ENCODE results near the gene SLC29A4.
"Not testable (repeated sequence)": the region's sequence is repeated elsewhere in the genome, so short reads cannot be mapped to it uniquely, and the experiment has no call there.

Gene SLC29A4

DNA sequence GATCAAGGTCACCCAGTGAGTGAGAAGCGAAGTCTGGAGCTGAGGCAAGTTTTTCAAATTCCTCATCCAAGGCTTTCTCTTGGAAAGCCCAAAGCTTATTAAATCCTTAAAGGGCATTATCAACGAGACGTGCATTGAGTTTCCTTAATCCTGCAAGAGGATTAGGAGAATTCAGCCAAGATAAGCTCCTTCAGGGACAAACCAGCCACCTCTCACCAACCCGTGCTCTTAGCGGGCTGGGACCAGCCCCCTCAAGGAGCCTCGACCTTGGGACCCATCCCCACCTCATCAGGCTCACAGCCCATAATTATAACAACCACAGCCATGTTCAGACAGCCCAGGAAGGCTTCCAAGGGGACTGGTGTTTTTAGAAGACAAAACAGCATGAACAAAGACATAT is 12.0 kb upstream of the SLC29A4 start:
- no peak for ATAC-seq
- TF ChIP-seq PATZ1 (CRISPR knock-in tag; IDR thresholded peaks at IDR 0.05; ENCODE audit: borderline replicate concordance) (no peak), ARNTL (CRISPR knock-in tag; IDR thresholded peaks at IDR 0.05; ENCODE audit: borderline replicate concordance, low read depth) (no peak), BACH2 (CRISPR knock-in tag; IDR thresholded peaks at IDR 0.05; ENCODE audit: borderline replicate concordance) (no peak), OSR1 (CRISPR knock-in tag; IDR thresholded peaks at IDR 0.05) (no peak), TOX (CRISPR knock-in tag; IDR thresholded peaks at IDR 0.05; ENCODE audit: borderline replicate concordance) (no peak), SNAI2 (CRISPR knock-in tag; IDR thresholded peaks at IDR 0.05) (no peak), POU6F1 (CRISPR knock-in tag; IDR thresholded peaks at IDR 0.05; ENCODE audit: borderline replicate concordance, low read depth) (no peak), TCF4 (CRISPR knock-in tag; IDR thresholded peaks at IDR 0.05; ENCODE audit: borderline replicate concordance) (no peak), PPARA (CRISPR knock-in tag; IDR thresholded peaks at IDR 0.05; ENCODE audit: borderline replicate concordance) (no peak), CREB5 (CRISPR knock-in tag; IDR thresholded peaks at IDR 0.05; ENCODE audit: low read depth) (no peak), GLIS3 (CRISPR knock-in tag; IDR thresholded peaks at IDR 0.05) (no peak), ESRRG (CRISPR knock-in tag; IDR thresholded peaks at IDR 0.05) (no peak), ZNF70 (CRISPR knock-in tag; IDR thresholded peaks at IDR 0.05) (no peak), ZFP30 (CRISPR knock-in tag; IDR thresholded peaks at IDR 0.05) (no peak), RARB (CRISPR knock-in tag; IDR thresholded peaks at IDR 0.05) (no peak), ZFP3 (CRISPR knock-in tag; IDR thresholded peaks at IDR 0.05) (no peak)

DNA sequence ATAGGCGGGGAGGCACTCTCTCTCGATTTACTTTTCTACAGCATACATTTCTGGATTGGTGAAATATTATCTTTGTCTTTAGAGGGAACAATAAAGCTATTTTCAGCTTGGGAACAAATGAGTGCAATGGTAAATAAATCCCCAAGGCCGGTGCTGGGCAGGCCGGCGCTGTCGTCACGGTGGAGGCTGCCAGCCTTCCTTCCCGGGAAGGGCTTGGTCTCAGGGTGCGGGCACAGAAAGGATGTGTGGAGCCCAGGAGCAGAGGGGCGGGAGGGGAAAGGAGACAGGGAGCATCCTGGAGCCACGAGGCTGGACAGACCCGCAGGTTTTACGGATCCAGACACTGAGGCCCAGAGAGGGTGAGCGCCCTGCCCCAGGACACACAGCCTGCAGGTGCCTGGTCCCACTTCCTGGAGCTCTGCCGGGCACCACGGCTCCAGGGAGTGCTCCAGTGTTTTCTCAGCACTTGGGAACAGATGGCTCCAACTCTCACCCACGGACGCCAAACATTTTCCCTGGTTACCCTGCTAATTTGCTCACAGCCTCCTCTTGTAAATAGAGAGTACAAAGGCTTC is 8.8 kb upstream of the SLC29A4 start:
- not testable (repeated sequence) for ATAC-seq

DNA sequence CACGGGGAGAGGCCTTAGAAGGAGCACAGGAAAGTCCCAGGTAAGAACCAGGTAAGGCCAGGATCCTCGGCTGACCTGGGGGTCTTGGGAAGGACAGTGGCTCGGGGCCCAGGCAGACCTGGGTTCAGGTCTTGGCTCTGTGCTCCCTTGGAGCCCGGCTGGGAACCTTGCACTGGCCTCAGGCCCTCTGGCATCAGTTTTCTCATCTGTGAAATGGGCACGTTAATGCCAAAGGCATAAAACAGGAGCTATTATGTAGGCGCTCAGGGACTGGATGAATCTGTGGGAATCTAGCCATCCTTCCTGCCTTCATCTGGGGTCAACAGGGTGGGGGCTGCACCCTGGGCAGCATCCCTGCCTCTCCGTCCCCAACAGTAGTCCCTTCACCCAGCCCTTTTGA is 8.3 kb upstream of the SLC29A4 start:
- TF ChIP-seq OSR1 (CRISPR knock-in tag; IDR thresholded peaks at IDR 0.05) (no peak), CSDC2 (CRISPR knock-in tag; IDR thresholded peaks at IDR 0.05) (no peak), PPARA (CRISPR knock-in tag; IDR thresholded peaks at IDR 0.05; ENCODE audit: borderline replicate concordance) (no peak), ARNTL (CRISPR knock-in tag; IDR thresholded peaks at IDR 0.05; ENCODE audit: borderline replicate concordance, low read depth) (no peak), CSRNP3 (CRISPR knock-in tag; IDR thresholded peaks at IDR 0.05) (no peak), SNAI2 (CRISPR knock-in tag; IDR thresholded peaks at IDR 0.05) (no peak), ZNF8 (CRISPR knock-in tag; IDR thresholded peaks at IDR 0.05) (no peak), ZNF70 (CRISPR knock-in tag; IDR thresholded peaks at IDR 0.05) (no peak), TCF4 (CRISPR knock-in tag; IDR thresholded peaks at IDR 0.05; ENCODE audit: borderline replicate concordance) (no peak), ZC3H10 (CRISPR knock-in tag; IDR thresholded peaks at IDR 0.05) (no peak), TOX (CRISPR knock-in tag; IDR thresholded peaks at IDR 0.05; ENCODE audit: borderline replicate concordance) (no peak), ESRRG (CRISPR knock-in tag; IDR thresholded peaks at IDR 0.05) (no peak), PATZ1 (CRISPR knock-in tag; IDR thresholded peaks at IDR 0.05; ENCODE audit: borderline replicate concordance) (no peak), BACH2 (CRISPR knock-in tag; IDR thresholded peaks at IDR 0.05; ENCODE audit: borderline replicate concordance) (no peak), ZNF565 (CRISPR knock-in tag; conservative IDR thresholded peaks at IDR 0.05; ENCODE audit: low read depth) (no peak), ZFP30 (CRISPR knock-in tag; IDR thresholded peaks at IDR 0.05) (no peak), GLIS3 (CRISPR knock-in tag; IDR thresholded peaks at IDR 0.05) (no peak), RARB (CRISPR knock-in tag; IDR thresholded peaks at IDR 0.05) (no peak)

DNA sequence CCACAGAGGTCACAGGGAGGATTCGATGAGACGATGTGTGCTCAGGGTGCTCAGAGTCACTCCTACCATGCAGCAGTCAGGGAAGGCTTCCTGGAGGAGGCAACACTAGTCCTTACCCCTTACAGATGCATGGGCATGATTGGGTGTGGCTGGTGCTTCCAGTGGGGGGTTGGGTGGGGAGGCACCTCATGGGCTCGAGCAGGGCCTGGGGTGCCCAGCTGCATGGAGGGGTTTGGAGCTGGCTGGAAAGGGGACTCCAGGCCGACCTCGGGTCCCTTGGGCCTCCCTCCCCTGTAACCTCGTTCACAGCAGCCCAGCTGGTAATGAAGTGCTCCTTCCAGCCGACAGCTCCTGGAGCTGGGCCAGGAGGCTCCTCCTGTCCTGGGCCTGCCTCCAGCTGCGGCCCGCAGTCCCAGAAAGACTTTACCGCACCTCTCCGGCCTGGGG is 7.7 kb upstream of the SLC29A4 start:
- ATAC-seq, result peak; percentile 68

More for the DNA sequence above, 8.3 kb upstream of the SLC29A4 start:
- no peak for ATAC-seq

DNA sequence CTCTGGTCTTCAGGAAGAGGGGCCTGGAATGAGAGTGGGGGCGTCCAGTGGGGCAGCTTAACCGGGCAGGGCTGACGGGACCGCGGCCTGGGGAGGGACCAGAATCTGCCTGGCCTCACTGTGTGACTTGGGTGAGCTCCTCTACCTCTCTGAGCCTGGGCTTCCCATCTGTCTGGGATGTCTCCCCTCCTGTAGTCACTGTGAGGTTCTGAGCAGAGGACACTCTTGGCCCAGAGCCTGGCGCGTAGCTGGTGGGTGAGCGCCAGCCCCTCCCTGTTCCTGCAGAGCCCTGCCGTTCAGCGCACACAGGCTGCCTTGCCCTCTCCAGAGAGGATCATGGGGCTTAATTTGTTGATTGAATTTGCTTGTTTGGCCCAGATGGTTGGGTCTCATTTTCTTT is 7.2 kb upstream of the SLC29A4 start:
- ATAC-seq, result peak; percentile 92

DNA sequence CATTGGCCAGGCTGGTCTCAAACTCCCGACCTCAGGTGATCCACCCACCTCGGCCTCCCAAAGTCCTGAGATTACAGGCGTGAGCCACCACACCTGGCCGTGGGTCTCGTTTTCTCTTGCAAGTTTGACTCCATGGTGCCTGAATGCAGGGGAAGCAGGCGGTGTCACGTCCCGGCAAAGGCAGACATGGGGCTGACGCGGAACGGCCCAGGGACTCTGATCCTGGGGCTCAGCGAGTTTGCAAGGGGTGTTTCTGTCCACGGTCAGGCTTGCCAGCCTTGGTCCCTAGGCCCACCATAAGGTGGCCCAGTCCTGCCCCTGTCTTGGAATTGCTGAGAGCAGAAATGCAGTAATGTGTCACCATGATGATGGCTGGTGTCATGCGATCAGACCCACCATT is 6.6 kb upstream of the SLC29A4 start:
- ATAC-seq, result peak; percentile 5; the same call in 2 of the 3 replicates

Measured in SK-N-SH treated with all-trans-retinoic acid at 6 μM for 48 hours (cell line).